Measurements from ENCODE around the gene ADAMTS14.
"Not testable (repeated sequence)": the region's sequence is repeated elsewhere in the genome, so short reads cannot be mapped to it uniquely, and the experiment has no call there.

The ADAMTS14 gene

DNA sequence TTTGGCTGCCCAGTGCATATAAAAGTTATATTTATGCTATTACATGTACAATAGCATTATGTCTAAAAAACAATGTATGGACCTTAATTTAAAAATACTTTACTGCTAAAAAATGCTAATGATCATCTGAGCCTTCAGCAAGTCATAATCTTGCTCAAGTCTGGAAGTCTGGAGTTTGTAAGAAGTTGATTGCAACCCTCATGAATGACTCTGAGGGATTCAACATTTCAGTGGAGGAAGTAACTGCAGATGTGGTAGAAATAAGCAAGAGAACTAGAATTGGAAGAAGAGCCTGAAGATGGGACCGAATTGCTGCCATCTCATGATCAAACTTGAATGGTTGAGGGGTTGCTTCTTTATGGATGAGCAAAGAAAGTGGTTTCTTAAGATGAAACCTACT is 13.0 kb upstream of the ADAMTS14 start:
- no peak for DNase-seq

DNA sequence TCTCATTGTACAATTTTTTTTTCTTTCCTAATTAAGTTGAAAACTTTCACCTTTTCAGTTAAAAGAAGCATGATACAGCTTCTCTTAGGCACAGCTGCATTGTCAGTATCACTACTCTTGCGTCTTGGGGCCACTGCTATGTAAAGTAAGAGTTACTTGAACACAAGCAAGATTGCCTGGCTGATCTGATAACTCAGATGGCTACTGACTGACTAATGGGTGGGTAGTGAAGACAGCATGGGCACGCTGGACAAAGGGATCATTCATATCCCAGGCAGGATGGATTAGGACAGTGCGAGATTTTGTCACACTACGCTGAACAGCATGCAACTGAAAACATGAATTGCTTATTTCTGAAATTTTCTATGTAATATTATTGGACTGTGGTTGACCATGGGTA is 11.6 kb upstream of the ADAMTS14 start:
- DNase-seq, result no peak

DNA sequence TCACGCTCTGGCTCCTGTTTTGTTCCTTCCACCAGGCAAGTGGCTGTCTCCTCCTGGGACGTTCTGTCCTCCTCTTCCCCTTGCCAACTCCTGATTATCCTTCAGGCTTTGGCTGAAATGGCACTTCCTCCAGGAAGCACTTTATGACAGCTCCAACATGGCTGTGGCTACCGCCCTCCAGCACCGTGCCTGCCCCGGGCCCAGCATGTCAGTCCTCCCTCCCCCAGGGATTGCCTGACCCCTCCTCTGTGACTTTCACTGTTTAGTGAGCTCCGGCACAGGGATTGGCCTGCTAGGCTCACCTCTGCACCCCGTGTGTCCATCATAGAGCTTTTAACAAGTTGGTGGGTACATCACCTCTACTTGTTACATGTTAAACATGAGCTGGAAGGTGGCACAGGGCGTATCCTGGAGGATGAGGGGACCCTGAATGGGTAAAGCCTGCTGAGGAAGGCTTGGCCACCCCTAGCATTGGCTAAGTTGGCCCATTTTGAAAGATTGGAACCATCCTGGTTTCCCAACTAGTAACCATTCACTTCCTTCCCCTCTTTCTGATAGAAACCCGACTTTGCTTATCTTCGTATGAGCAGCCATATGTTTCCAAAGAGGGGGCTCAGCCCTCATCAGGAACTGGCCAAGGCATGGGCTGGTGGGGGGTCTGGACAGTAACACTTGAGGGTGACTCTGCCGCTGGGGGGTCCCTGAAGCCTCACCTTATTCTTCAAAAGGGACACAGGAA is 10.5 kb upstream of the ADAMTS14 start:
- DNase-seq, result no peak

DNA sequence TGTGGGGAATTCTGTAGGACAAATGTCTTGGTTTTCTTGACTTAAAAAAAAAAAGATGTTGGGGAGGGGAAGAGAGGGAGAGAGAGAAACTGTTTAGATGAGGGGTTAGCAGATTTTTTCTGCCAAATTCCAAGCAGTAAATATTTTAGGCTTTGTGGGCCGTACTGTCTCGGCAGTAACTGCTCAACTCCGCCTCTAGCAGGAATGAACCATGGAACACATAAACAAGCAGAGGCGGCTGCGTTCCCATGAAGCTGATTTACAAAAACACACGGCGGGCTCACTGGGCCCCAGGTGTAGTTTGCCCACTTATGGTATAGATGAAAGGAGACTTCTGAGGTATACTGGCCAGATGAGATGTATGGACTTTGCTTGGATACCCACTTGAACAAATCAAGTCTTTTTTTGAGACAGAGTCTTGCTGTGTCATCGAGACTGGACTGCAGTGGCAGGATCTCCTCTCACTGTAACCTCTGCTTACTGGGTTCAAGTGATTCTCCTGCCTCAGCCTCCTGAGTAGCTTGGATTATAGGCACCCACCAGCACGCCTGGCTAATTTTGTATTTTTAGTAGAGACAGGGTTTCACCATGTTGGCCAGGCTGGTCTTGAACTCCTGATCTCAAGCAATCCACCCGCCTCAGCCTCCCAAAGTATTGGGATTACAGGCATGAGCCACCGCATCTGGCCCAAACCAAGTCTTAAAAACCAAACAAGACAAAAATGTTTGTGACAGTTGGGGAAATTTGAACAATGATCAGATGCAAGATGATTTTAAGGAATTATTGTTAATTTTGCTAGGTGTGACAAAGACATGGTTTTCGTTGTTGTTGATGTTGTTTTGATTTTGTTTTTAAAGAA is 9.7 kb upstream of the ADAMTS14 start:
- no peak for DNase-seq

DNA sequence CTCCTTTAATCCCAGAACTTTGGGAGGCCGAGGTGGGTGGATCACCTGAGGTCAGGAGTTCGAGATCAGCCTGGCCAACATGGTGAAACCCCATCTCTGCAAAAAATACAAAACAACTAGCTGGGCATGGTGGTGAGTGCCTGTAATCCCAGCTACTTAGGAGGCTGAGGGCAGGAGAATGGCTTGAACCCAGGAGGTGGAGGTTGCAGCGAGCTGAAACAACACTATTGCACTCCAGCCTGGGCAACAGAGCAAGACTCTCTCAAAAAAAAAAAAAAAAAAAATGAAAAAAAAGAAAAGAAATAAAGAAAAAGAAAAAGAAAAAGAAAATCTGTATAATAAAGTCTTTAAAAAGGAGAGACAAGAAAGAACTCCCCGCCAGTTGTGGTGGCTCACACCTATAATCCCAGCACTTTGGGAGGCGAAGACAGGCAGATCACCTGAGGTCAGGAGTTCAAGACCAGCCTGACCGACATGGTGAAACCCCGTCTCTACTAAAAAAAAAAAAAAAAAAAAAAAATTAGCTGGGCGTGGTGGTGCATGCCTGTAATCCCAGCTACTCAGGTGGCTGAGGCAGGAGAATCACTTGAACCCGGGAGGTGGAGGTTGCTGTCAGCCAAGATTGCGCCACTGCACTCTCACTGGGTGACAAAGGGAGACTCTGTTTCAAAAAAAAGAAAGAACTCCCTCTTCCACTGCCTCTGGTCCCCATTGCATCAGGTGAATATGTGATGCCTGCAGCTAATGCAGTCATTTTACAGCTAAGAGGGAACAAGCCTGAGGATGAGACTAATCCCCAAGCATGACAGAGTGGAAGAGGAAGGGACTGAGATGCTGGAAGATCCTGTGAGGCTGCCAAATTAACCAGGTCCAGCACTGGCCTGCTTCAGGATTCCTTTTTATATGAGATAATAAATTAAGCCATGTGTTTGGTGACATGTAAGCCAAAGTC is 8.6 kb upstream of the ADAMTS14 start:
- not testable (repeated sequence) for DNase-seq

DNA sequence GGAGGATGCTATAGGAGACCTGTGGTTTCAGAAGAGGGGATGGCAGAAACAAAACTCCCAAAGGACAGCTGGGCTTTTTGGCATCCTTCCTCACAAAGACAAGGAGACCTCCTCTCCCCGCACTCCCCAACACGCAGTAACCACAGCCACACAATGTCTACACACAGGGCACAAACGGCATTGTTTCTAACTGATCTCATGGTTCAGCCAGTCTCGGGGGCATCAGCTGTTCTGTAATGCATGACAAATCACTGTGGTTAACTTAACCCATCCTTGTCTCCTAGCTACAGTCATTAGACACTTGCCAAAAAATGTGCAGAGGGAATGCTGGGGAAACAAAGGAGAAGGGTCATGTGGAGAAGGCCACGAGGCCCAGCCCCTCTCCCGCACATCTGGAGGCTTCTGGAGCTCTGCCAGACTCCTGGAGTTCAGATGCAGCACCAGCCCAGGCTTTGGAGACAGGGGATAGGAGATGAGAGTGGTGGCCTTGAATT is 7.6 kb upstream of the ADAMTS14 start:
- peak in 1 of 2 experiments; percentile 15 for DNase-seq

DNA sequence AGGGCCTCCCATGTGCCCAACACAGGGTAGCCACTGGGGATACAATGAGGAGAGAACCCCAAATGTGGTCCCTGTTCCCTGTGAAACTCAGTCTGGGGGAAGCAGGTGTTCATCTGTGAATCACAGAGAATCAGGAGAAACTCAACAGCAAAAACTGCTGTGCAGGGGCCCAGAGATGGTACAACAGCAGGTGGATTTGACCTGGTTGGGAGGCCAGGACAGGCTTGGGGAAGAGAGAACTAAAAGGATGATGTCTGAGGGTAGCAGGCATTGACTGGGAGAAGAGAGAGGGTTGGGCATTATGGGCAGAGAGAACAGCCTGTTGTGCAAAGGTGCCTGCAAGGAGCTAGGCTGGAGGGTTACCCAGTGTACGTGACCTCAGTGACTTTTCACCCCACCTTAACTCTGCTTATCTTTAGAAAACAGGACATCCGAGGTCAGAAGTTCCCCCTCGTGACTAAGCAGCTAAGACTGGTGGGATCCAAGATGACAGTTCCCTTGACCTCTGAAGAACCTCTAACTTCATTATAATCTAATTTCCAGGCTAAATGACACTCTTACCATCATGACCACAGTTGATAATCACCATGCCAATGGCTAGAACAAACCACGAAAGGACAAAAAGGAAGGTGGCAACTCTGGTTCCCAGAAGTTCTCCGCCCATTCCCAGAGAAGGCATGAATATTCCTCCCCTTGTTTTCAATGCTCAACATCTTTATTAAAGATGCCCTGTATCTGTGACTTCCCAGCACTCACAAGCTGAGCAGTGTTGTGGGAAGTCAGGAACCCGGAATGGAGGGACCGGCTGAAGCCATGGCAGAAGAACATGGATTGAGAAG is 5.1 kb upstream of the ADAMTS14 start:
- no peak for DNase-seq

DNA sequence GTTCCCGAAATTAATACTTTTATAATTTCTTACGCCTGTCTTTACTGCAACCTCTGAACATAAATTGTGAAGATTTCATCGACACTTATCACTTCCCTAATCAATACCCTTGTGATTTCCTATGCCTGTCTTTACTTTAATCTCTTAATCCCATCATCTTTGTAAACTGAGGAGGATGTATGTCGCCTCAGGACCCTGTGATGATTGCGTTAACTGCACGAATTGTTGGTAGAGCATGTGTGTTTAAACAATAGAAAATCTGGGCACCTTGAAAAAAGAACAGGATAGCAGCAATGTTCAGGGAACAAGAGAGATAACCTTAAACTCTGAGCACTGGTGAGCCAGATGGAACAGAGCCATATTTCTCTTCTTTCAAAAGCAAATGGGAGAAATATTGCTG is 4.5 kb upstream of the ADAMTS14 start:
- DNase-seq, result not testable (repeated sequence)

DNA sequence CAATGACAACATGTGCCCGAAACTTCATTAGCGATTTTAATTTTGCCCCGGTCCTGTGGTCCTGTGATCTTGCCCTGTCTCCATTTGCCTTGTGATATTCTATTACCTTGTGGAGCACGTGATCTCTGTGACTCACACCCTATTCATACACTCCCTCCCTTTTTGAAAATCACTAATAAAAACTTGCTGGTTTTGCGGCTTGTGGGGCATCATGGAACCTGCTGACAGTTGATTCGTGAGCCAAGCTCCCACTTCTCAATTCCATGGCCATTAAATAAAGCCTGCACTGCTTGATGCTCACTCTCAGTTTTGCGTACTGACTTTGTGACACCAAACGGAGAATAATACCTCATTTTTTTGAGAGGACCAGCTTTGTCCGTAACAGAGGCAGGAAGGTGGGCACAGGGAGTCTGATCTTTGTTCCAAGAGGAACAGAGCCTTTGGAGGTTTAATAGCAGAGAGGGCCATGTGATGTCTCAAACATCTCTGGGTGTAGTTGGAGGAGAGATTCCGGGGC is 3.8 kb upstream of the ADAMTS14 start:
- DNase-seq, result no peak

DNA sequence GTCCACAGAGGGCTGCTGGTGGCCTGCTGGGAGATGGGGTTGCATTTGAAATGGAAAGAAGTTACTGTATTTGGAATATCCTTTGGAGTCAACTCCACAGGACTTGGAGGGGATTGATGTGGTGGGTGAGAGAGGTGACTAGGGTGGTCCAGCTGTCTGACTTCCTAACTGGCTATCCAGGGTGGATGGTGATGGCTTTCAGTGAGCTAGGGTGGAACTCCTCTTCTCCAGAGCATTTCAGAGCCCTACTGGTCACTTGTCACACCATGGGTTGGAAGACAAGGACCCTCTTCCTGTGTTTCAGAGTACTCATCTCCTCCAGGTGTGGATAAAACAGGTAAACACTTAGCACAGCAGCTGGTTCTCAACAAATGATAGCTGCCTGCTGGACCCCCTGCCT is 3.3 kb upstream of the ADAMTS14 start:
- no peak for DNase-seq

DNA sequence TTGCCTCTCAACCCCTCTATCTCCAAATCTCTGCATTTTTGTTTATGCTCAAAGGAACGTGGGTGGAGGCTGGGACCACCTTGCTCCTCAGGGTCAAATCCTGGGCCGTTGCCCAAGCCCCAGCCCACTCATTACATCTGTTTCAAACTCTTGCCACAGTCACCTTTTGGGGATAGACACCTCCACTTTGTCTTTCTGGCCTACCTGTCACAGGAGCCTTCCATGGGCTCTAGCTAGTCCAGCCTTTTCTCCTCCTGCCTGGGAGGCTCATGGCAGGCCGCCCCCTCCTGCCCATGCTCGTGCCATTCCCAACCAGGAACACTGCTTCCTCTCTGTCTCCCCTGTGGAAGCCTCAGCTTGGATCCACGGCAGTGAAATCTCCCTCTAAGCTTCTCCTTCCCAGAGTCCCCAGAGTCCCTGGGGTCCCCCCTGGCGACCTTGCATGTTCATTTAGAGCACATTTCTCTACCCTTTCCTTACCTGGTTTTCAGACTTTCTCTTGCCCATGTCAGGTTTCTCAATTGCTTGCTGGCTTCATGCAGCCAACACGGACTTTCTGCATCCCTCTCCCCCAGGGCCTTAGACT is 2.5 kb upstream of the ADAMTS14 start:
- no peak for DNase-seq

DNA sequence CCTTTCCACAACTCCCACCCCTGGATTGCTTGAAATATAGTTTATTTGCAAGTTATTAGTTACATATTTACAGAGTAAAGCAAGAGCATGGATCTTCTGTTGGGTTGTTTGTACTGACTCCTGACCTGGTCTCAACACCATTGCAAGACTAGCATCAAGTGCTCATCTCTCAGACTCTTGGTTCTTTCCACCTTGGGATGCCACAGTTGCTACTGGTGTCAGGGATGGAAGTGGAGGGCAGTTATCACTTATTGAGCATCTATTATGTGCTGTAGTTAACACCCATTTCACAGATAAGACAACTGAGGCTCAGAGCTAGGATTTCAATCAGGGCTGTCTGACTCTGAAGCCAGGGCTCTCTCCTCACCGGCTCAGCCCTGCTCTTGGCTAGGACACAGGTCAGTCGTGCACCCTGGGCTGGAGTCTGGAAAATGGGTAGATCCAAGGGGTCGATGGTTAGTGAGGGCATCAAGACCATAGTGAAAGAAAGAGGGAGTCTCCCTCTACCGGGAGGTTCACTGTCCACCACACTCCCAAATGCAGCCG is 614 bp upstream of the ADAMTS14 start:
- DNase-seq, result no peak

DNA sequence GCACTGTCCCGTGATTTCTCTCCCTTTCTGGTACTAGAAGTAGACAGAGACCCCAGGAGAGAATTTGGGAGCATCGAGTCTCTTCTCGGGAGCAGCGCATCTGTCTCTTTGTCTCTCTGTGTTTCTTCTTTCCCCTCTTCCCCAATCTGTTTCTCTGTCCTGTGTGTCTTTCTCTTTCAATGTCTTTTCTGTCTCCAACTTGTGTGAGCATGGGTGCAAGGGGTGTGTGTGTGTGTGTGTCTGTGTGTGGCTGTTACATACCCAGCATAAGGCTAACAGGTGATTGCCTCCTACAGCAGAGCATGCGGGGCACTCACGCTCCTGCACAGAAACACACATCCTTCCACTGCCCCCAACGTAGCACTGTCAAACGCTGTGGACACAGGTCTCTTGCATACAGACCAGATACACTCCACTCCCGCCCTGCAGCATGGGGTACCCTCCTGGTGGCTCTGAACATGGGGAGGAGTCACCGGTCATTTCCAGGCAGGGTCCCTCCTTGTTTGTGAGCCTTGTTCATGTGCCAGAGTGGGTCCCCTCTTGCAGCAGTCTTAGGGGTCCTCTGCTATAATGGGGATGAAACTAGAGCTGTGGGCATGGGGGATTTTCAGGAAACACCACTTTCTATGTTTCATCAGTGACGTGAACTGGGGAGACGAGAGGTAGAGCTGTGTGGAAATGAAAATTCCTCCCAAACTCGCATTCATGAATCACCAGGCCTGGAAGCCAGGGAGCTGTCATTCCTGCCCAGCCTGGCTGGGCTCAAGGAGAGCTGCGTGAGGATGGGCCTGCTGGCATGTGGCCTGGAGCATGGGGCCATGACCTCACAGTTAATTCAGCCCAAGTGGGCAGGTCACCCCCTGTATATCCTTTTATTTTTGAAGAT is 980 bp downstream of the ADAMTS14 start:
- no peak for DNase-seq

DNA sequence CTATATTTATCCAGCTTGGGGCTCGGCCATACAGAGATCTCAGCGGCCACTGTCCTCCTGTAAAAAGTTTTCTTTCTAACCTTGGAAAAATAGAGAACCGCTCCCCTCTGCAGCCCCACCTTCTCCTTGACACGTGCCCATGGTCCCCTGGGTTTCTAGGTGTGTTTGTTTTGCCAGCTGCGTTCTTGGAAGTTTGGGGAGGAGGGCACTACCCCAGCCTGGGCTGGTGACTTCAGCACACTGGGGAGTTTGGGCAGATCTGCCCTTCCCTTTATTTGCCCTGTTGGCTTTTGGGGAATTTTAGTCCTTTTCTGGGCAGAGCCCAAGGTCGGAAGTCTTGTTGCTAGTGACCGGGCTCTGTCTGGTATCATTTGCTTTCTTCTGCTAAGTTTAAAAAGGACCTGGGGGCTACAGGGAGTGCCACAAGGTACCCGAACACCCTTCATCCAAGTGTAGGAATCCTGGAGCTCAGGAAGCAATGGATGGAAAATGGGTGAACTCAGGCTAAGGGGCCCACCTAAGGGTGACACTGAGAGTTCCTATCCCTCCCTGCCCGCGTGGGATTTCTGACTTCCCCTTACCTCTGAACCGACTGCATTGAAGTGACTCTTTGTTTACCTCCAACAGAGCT is 1.7 kb downstream of the ADAMTS14 start:
- no peak for DNase-seq

DNA sequence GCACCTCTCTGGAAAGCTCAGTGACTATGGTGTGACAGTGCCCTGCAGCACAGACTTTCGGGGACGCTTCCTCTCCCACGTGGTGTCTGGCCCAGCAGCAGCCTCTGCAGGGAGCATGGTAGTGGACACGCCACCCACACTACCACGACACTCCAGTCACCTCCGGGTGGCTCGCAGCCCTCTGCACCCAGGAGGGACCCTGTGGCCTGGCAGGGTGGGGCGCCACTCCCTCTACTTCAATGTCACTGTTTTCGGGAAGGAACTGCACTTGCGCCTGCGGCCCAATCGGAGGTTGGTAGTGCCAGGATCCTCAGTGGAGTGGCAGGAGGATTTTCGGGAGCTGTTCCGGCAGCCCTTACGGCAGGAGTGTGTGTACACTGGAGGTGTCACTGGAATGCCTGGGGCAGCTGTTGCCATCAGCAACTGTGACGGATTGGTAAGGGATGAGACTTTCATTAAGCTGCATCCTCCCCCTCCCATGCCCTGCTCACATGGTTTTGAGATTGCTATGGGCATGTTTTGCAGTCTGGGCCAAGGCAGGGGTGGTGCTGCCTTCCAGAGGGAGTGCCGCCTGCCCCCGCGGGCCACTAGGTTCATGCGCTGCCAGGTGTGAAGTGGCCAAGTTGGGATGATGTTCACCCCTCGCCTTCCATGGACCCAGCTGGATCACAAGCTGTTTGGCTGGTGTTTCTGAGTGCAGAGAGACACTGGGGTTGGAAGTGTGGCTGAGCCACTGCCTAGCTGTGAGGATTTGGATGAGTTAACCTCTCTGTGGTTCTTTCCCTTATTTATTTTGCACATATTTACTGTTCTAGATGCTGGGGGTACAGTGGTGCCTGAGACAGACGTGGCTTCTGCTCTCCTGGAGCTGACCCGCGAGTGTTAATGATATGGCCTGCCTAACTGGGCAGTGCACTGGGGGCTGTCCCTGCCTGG is 2.5 kb downstream of the ADAMTS14 start:
- DNase-seq, result no peak

DNA sequence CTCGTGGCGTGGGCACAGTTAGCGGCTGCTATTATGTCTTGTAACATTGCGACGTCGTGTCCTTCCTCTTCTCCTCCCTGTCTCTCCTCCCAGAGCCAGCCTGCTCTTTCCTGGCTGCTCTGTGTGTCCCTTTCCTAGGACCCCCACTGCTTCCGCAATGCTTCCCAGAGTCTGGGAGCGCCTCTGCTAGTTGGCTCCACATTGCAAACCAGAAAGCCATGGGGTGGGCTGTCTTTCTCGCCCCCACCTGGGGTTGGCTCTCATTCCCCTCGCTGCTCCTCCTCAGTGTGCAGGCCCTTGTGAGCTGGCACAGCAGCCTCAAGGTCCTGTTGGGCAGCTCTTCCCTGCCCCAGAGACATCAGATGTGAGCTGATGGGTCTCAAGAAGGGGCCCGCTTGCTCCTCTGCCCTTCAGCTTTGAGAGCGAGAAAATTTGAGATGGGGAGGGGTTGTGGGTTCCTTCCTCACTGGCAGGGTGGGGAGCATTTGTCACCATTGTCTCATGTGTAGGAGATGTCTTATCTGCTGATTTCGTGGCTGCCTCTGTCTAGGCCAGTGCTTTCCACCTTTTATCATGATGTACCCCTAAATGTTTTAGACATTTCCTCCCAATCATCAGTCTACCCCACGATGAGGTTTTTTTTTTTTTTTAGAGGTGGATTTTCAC is 3.3 kb downstream of the ADAMTS14 start:
- DNase-seq, result no peak

DNA sequence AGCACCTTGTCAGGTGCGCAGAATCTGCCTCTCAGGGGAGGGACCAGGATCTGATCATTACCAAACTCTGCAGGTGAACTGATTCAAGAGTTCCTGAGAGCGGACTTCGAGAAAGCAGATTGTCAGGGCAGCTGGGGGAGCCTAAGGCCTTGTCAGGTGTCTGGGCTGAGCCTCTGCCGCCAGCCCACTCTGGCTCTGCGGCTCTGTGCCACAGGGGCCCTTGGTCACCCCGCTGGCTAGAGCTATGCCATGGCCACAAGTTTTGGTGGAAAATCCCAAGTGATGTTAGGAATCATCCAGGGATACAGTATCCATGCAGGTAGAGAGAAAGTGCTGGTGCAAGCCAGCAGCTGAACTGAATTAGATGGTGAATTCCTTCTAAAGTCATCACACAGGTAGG is 4.2 kb downstream of the ADAMTS14 start:
- no peak for DNase-seq

DNA sequence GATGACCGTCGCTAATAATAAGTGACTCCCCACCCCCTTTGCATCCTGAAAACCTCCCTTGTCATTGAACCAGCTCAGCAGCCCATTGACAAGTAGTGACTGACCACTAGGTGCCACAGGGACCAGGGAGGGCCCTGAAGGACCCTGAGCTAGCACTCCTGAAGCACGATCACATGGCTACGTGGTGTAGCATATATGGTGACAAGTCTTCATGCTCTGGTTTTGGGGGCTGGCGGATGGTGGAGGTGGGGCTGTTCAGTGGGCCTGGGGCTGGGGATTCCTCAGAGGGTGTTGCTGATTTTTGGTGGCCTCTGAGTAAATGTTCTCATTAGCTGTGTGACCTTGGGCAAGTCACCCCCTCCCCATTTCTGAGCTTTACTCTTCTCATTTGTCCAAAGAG is 4.7 kb downstream of the ADAMTS14 start:
- DNase-seq, result no peak

Data from NCI-H2081 (cell line).